Islet of Langerhans (tissue), 1 donor: ENCODE measurements around the gene NXNL1.

Experiments
- FAIRE-seq: peaks from one replicate; lab custom pipeline; 2011; peaks lifted over from hg19 to GRCh38; lab: Jason Lieb, UNC

NXNL1 gene

GRCh38 chr19:17455308-17456123, 5.2 kb downstream of the NXNL1 start:
- FAIRE-seq = no peak

DNA sequence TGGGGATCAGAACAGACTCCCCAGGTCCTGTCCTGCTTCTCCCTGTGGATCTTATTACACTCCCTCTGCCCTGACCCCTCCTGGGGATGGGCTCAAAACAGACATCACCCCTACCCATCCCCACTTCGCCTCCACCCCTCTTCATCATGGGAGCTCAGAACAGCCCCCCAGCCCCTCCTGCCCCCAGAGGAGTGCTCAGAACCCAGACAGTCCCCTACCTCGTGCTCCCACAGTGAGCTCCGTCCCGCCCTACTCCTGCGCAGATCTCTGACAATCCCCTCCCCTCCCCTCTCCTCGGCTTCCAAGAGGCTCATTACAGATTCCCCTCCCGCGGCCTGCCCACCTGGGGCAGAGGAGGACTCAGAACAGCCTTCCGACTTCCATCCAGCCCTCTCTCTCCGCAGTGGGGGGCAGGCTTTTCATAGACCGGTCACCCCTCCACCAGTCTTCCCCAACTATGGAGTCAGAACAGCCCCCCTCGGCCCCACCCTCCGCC, 6.1 kb downstream of the NXNL1 start:
- no peak for FAIRE-seq

GRCh38 chr19:17451820-17452219, 8.9 kb downstream of the NXNL1 start:
- FAIRE-seq = no peak

DNA sequence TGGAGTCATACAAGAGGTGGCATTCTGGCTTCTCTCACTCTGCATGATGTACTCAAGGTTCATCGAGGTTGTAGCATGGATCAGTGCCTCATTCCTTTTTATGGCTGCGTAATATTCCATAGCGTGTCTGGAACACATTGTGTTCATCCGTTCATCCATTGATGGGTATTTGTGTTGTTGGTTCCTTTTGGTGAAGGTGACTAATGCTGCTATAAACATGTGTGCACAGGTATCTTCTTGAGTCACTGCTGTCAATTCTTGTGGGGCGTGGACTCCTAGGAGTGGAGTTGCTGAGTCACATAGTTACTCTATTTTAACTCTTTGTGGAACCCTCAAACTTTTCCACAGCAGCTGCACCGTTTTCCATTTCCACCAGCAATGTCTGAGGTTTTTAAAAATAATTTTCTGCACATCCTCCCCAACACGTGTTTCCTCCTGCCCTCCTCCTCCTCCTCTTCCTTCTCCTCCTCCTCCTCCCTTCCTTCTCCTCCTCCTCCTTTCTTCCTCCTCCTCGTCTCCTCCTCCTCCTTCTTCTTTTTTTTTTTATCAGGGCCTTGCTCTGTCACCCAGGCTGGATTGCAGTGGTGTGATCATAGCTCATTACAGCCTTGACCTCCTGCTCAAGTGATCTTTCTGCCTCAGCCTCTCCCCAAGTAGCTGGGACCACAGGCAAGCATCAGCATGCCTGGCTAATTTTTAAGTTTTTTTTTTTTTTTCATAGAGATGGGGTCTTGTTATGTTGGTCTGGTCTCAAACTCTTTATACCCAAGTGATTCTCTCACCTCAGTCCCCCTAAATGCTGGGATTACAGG, 10.3 kb downstream of the NXNL1 start:
- no peak for FAIRE-seq

DNA sequence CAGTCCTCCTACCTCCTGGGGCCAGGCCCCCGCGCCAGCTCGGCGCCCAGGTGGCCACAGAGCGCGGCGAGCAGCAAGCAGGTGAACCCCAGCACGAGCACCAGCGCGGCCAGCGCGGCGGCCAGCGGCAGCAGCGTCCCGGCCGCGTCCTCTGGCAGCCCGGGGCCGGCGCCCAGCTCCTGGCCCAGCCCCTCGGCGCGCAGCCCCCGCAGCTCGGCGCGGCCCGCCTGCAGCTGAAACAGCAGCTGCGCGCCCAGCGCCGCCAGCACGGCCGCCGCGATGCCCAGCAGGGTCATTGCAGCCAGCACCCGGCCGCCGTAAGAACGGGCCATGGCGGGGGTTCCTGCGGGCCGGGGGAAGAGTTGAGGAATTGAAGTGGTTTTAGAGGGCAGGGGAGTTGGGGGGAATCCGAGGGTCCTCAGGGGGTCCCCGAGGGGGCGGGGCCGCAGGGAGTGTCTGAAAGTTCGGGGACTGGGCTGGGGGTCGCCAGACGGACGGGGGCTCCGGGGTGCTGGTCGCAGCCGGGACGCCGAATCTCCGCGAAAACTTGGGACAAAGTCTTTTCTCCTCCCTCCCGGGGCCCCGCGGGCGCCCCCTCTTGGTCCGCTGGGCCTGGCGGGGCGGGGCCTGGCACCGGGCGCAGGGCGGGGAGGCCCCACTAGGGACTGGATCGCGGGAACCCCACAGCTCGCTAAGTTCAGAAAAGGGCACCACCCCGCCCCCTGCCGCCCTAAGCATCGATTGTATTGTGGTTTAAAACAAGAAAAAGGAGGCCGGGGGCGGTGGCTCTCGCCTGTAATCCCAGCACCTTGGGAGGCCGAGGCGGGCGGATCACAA, 12.4 kb downstream of the NXNL1 start, which contains the start of gene TMEM221:
Gene TMEM221 (minus strand): TSS at position 538 of the 837 bp plus-strand sequence. CDS start 206 bp downstream, at position 332.
- no peak for FAIRE-seq

- FAIRE-seq = no peak
These were observed 13.0 kb downstream of the NXNL1 start for GRCh38 chr19:17447704-17448130.

DNA sequence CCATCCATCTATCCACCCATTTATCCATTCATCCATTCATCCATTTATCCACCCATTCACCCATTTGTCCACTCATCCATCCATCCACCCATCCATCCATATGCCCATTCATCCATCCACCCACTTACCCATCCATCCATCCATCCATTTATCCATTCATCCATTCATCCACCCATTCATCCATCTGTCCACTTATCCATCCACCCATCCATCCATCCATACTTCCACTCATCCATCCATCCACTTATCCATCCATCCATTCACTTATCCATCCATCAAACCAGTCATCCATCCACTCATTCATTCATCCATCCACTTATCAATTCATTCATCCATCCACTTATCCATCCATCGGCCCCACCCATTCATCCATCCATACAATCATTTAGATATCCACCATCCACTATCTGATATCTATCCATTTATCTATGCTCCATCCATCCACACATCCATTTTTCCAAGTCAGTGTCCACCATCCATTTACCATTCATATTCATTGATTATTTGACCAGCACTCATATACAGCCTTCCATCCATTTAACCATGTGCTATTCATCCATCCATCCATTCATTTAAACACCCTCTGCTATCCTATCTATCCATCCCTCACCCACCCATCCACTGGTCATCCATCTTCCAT, 15.1 kb downstream of the NXNL1 start:
- no peak for FAIRE-seq

- no peak for FAIRE-seq
These were observed 19.3 kb downstream of the NXNL1 start for GRCh38 chr19:17441241-17442021.

DNA sequence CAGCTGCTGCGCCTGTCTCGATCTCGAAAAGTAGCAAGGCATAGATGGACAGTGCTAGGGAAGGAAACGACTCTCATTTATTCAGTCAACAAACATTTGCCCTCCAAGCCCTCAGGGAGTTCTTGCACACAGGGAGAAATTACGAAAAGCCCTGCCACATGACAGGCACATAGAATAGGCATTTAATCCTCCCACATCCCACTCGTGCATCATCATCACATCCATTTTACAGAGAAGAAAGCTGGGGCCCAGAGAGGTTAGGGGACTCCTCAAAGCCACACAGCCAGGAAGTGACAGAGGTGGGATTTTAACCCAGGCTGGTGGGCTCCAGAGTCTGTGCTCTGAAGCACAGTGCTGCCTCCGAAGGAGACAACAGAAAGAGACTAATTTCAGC, 23.9 kb downstream of the NXNL1 start:
- no peak for FAIRE-seq

DNA sequence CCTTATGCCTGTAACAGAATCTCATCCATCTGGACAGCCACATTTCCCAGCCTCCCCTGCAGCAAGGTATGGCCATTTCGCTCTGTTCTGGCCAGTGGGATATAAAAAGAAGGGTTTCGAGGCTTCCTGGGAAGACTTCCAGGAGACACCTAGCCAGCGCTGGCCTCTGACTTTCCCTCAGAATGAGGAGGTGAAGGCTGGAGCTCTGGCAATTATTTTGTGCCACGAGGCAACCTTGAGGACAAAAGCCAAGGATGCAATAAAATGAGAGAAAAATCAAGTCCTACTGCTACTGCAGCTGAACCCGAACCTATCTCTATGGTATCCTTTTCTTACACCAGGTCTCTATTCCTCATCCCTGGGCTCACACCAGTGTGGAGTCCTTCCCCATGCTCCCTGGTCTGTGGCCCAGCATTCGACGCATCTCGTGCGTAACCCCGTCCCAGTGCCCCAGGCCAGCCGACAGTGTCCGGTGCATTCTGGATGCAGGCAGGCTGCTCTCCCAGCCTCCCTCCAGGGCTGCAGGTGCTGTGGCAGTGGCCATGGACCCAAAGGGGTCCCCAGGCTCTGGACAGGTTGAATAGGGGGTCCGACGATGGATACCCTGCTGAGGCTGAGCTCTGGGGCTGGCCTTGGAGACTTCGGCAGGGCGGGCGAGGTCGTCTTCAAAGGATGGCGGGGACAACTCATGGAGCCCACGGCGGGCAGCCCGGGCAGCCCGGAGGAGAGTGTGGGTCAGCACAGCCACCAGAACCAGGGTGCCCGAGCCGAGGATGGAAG, 24.4 kb downstream of the NXNL1 start:
- FAIRE-seq = no peak

GRCh38 chr19:17435218-17435617, 25.5 kb downstream of the NXNL1 start:
- FAIRE-seq = no peak

DNA sequence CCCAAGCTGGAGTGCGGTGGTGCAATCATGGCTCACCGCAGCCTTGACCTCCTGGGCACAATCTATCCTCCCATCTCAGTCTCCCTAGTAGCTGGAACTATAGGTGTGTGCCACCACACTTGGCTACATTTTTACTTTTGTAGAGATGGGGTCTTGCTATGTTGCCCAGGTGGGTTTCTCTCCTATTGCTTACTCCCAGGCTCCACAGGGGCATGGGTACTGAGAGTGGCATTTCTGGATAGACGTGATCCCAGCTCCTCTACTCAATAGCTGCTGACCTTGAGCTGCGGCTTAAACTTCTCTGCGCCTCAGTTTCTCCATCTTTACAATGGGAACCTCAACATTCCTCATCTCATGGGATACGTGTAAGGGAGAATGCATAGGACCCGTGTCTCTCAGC, 29.3 kb downstream of the NXNL1 start:
- FAIRE-seq = no peak

GRCh38 chr19:17429641-17430113, 31.0 kb downstream of the NXNL1 start:
- FAIRE-seq = no peak

GRCh38 chr19:17424743-17425365, 35.9 kb downstream of the NXNL1 start:
- FAIRE-seq = no peak

- no peak for FAIRE-seq
These were observed 37.1 kb downstream of the NXNL1 start for GRCh38 chr19:17423429-17424208.

- FAIRE-seq = no peak
These were observed 38.8 kb downstream of the NXNL1 start for GRCh38 chr19:17421942-17422341.

DNA sequence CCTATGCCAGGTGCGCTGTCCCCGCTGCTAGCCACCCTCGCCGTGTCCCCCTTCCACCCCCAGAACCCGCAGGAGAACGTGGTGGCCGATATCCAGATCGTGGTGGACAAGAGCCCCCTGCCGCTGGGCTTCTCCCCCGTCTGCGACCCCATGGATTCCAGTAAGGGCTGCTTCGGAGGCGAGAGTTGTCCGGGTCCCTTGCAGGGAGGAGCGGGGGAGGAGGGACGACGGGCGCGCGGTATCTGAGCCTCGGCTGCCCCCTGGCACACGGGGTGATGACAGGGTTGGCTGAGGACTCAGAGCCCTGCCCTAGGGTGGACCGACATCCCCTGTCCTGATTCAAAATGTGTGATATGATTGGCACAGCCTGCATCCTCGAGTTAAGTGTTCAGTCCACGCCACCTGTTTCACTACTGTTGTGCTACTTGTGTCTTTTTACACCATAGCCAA, 40.2 kb downstream of the NXNL1 start:
- no peak for FAIRE-seq

GRCh38 chr19:17419621-17420474, 40.9 kb downstream of the NXNL1 start, which contains the start of gene MVB12A:
Gene MVB12A (plus strand): TSS chr19:17420047. CDS start chr19:17420136, 89 bp downstream.
- FAIRE-seq = peak; percentile 93
